ENCODE results near the gene PDCL2. TPM values are rescaled to one million over a fixed set of nuclear protein-coding genes. Genes with fewer than 3 reads are reported as not detected.

PDCL2 gene, protein sequence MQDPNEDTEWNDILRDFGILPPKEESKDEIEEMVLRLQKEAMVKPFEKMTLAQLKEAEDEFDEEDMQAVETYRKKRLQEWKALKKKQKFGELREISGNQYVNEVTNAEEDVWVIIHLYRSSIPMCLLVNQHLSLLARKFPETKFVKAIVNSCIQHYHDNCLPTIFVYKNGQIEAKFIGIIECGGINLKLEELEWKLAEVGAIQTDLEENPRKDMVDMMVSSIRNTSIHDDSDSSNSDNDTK
- not detected in 2 replicates for total RNA-seq (ENCODE audit: low replicate concordance)

DNA sequence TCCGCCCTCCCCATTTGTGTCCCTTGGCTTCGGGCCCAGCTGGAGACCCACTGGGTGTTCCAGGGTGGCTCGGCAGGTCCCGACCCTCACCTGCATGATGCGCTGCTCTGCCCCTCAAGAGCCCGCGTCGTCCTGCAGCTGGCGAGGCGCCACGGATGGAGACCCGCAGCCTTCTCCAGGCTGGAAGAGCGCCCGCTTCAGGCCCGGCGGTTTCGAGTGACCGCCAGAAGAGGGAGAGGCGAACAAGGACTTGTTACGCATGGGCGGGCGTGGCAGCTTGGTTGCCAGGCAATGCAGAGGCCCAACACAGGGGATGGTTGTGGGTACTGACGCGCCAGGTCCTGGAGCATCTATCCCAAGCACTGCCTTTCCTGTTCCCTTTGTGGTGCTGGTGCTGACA, at the start of gene PDCL2:
Gene PDCL2, minus strand, starts transcription at position 232 of the 400 bp plus-strand sequence. Its CDS starts 136 bp downstream, at position 96.
- TF ChIP-seq, protein P1, sequence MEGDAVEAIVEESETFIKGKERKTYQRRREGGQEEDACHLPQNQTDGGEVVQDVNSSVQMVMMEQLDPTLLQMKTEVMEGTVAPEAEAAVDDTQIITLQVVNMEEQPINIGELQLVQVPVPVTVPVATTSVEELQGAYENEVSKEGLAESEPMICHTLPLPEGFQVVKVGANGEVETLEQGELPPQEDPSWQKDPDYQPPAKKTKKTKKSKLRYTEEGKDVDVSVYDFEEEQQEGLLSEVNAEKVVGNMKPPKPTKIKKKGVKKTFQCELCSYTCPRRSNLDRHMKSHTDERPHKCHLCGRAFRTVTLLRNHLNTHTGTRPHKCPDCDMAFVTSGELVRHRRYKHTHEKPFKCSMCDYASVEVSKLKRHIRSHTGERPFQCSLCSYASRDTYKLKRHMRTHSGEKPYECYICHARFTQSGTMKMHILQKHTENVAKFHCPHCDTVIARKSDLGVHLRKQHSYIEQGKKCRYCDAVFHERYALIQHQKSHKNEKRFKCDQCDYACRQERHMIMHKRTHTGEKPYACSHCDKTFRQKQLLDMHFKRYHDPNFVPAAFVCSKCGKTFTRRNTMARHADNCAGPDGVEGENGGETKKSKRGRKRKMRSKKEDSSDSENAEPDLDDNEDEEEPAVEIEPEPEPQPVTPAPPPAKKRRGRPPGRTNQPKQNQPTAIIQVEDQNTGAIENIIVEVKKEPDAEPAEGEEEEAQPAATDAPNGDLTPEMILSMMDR (IDR thresholded peaks at IDR 0.05; ENCODE audit: insufficient read depth, low read length) = no peak
- no peak within 1 kb of the TSS for H3K4me3 ChIP-seq (ENCODE audit: low read depth, low read length)
- DNase-seq (ENCODE audit: low read depth) = no peak

DNA sequence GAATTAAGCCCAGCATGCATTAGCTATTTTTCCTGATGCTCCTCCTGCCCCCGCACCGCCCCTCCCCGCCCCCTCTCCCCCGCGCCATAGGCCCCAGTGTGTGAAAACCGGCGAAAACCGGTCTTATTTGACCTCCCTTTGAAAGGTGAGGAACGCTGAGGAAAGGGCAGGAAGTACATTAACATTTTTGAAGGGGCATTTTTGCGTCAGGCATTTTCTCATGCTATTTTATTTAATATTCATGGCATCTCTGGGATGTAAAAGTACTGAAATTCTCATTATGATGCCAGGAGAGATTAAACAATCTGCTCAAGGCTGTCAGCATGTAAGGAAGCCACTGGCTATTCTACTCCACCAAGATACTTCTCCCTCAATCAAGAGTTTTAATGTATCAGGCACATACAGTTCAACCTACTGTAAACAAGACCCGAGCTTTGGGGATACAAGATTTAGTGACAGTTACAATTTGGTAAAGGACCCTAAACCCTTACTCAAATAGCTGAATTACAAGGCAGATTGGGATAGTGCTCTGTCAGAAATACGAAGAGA, 45.3 kb upstream of the PDCL2 start:
- H3K4me3 ChIP-seq (ENCODE audit: low read depth, low read length) = no peak overlapping the region
- TF ChIP-seq, protein P1 (IDR thresholded peaks at IDR 0.05; ENCODE audit: insufficient read depth, low read length) = no peak
- DNase-seq (ENCODE audit: low read depth) = no peak

DNA sequence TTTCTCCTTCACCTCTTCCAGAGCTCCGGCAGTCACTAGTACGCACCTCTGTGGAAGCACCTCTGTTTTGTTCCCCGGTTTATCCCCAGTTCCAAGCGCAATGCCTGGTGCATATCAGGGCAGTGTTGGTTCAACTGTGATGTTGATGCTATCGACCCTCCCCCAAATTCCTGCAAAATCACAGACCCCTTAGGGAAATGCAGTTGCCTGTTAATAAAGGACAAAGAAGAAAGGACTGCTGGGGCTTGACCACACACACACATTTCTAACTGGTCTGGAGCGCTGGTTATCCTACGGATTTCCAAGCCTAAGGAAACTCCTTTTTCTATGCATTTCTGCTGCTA, 44.6 kb upstream of the PDCL2 start:
- TF ChIP-seq, protein P1 (IDR thresholded peaks at IDR 0.05; ENCODE audit: insufficient read depth, low read length) = no peak
- H3K4me3 ChIP-seq (ENCODE audit: low read depth, low read length) = peak overlapping the region; percentile 46
- no peak for DNase-seq (ENCODE audit: low read depth)

DNA sequence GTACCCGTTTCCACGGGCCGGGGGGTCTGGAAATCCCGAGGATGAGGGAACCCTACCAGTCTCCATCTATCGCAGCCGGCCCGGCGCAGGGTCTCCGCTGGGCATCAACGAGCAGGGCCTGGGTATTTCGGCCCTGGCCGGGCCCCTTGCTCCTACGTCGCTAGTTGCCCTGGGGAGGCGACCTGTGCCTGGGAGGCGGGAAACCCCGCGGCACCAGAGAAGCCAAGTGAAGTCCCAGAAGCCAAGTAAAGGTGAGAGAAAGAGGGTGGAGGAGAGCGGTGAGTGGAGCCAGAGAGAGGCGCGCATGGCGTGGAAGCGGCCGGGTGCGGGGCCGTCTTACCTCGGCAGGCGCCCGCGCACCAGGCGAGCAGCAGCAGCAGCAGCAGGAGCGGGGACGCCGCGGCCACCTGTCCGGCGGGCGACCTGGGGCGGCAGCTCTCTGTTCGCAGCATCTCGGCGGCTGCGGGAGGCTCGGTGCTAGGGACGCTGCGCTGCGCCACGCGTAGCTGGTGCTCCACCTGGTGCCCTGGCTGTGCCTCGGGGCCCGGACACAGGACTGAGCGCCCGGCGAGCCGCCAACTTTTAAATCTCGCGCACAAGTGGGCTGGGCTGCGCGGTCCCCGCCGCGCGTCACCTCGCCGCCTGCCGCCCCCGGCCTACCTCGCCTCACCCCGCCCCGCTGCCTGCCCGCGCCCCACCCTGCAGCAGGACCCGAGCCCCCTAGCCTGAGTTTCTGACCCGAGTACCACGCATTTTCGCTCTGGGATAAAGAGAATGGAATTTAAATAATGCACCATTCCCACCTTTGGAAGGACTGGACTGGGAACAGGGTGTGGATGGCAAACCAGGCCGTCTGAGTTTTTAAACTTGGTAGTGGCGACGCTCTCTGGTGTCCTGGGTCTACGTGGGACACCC, 44.0 kb upstream of the PDCL2 start, which contains the start of gene NMU:
Gene NMU, minus strand, starts transcription at position 558 of the 915 bp plus-strand sequence. Its CDS starts 106 bp downstream, at position 452.
- H3K4me3 ChIP-seq (ENCODE audit: low read depth, low read length) = peak within 1 kb of the TSS; percentile 46
- TF ChIP-seq, protein P1 (IDR thresholded peaks at IDR 0.05; ENCODE audit: insufficient read depth, low read length) = no peak
- no peak for DNase-seq (ENCODE audit: low read depth)

DNA sequence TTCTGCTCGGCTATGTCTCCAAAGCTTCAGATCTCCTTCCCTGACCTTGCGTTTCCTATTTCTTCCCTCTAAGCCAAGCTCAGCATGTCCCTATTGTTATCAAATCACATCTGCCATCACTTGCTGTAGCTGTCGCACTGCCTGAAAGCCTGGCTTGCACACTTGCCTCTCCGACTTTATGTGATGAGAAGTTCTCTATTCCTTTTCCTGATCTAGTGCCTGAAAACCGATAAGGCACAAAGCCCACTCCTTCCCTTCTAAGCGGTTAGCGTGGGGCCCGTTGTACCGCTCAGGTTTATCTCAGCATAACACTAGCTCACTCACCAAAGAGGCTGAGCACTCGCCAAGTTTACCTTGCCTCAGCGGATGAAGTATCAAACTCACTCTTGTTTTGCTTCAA, 43.2 kb upstream of the PDCL2 start:
- TF ChIP-seq, protein P1 (IDR thresholded peaks at IDR 0.05; ENCODE audit: insufficient read depth, low read length) = no peak
- DNase-seq (ENCODE audit: low read depth) = no peak
- H3K4me3 ChIP-seq (ENCODE audit: low read depth, low read length) = no peak overlapping the region

DNA sequence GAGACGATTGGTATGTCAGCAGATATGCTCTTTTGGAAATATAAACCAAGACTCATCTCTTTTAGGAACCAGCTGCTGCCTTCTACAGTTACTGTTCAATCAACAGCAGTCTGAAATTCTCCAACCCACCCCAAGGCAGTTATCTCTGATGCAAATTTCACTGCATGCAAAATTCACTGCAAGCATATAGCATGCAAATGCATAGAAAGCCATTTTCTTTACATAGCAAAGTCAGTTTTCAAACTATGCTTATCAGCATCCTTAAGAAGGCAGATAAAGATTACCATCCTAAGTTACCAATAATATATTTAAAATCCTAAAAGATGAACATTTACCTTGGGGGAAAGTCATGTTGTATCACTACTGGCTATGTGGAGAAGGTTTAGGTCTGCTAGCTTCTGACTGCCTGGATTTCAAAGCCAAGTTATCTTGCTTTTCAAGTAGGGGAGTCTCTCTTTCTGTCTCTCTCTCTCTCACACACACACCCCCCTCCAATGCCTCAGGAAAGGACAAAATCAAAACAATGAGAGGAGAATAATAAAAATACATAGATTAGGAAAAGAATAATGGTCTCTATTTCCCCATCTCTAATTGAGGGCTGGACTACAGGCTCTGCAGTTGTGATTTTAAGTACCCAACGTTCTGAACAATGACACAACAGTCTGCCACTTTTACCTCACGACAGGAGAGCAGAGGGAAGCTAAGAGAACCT, 42.5 kb upstream of the PDCL2 start:
- DNase-seq (ENCODE audit: low read depth) = no peak
- TF ChIP-seq, protein P1 (IDR thresholded peaks at IDR 0.05; ENCODE audit: insufficient read depth, low read length) = no peak
- no peak overlapping the region for H3K4me3 ChIP-seq (ENCODE audit: low read depth, low read length)
